HG03460 (cell line): ENCODE measurements around the gene LYPD6B.

Experiments used
- ATAC-seq: cut with Tn5 transposase; IDR thresholded peaks from one replicate; pipeline ENCODE4 v1.9.1; 2021; ENCODE audit not compliant: unreplicated experiment

Gene LYPD6B

DNA sequence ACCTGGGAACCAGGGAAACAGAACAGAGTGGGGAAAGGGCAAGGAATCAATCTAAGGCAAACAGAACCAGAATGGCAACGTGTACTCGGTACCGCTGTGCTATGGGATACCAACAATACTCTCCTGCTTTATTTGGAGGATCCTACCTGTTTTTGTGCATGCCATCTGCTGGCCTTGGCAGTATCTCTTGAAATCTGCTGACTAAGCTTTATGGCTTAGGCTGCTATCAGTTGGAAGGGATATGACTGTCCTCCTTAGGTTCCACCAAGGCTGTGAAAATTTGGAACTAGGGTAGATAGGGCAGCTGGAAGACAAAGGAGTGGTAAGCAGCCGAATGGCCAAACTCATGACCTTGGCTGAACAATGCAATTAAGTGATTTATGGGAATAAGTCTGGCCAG lies 220.6 kb downstream of the LYPD6B start:
- ATAC-seq: no peak

DNA sequence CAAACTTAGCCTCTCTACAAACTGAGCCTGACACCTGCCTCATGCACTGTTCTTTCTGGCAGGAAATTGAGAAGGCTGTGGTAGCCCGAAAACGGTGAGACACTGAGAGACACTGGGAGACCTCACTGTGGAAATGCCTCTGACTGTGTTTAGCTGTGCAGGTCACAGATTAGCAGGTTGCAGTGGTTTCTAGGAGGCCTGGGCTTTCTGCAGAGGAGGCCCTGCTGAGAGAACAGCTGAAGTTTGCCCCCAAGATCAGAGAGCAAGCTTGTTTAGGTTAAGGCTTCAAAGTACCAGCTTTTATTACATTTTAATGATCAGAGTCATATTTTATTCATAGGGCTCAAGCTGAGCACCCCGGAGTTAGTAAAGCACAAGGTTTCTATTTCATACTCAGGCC lies 223.2 kb downstream of the LYPD6B start:
- no peak for ATAC-seq
